ENCODE results near the gene HDHD2. TPM values are rescaled to one million over a fixed set of nuclear protein-coding genes. Genes with fewer than 3 reads are reported as not detected.

Gene HDHD2
- total RNA-seq, 1 donor from 2014 or later = 17.2 TPM

- DNase-seq (ENCODE audit: extremely low spot score in 2 of 2) = no peak
- no peak overlapping the region for H3K27ac ChIP-seq
- TF ChIP-seq POLR2A (IDR thresholded peaks at IDR 0.05) (no peak), POLR2AphosphoS5 (IDR thresholded peaks at IDR 0.05; ENCODE audit: insufficient read depth in 1 of 2, low read depth in 1 of 2) (no peak)
- TF ChIP-seq, protein P1, sequence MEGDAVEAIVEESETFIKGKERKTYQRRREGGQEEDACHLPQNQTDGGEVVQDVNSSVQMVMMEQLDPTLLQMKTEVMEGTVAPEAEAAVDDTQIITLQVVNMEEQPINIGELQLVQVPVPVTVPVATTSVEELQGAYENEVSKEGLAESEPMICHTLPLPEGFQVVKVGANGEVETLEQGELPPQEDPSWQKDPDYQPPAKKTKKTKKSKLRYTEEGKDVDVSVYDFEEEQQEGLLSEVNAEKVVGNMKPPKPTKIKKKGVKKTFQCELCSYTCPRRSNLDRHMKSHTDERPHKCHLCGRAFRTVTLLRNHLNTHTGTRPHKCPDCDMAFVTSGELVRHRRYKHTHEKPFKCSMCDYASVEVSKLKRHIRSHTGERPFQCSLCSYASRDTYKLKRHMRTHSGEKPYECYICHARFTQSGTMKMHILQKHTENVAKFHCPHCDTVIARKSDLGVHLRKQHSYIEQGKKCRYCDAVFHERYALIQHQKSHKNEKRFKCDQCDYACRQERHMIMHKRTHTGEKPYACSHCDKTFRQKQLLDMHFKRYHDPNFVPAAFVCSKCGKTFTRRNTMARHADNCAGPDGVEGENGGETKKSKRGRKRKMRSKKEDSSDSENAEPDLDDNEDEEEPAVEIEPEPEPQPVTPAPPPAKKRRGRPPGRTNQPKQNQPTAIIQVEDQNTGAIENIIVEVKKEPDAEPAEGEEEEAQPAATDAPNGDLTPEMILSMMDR (IDR thresholded peaks at IDR 0.05) = no peak
- no peaks in the 10 kb centered on the region for H3K4me1 ChIP-seq
- H3K36me3 ChIP-seq = no peaks in the 10 kb centered on the region
- H3K4me3 ChIP-seq = no peak overlapping the region
- no peaks in the 10 kb centered on the region for H3K9me3 ChIP-seq
- no peaks in the 10 kb centered on the region for H3K27me3 ChIP-seq
- intact Hi-C loops (cut with DNase I) = no loop called here
Measured at GRCh38 chr18:47095810-47096209, 54.5 kb downstream of the HDHD2 start.

DNA sequence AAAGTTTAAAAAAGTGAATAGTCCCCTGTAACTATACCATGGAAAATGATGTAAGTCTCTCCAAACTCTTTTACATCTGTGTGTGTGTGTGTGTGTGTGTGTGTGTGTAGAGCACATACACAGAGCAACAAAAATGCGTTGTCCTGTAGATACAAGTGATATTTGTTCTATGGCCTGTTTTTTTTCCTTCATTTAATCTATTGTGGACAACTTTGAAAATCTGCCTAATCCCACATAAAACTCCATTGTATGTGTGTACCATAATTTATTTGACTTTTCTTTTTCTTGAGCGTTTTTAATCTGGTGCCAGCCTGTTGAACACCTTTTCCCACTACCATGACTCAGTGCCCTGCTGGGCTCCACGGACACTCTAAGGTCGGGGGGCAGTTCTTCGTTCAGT lies 62.6 kb downstream of the HDHD2 start:
- Histone ChIP-seq H3K9me3 (no peaks in the 10 kb centered on the region), H3K4me1 (no peaks in the 10 kb centered on the region), H3K4me3 (no peak overlapping the region), H3K27ac (no peak overlapping the region), H3K36me3 (no peaks in the 10 kb centered on the region), H3K27me3 (no peaks in the 10 kb centered on the region)
- intact Hi-C loops (cut with DNase I) = no loop called here
- DNase-seq (ENCODE audit: extremely low spot score in 2 of 2) = no peak
- TF ChIP-seq, protein P1 (IDR thresholded peaks at IDR 0.05) = no peak
- TF ChIP-seq POLR2A (IDR thresholded peaks at IDR 0.05) (no peak), POLR2AphosphoS5 (IDR thresholded peaks at IDR 0.05; ENCODE audit: insufficient read depth in 1 of 2, low read depth in 1 of 2) (no peak)

DNA sequence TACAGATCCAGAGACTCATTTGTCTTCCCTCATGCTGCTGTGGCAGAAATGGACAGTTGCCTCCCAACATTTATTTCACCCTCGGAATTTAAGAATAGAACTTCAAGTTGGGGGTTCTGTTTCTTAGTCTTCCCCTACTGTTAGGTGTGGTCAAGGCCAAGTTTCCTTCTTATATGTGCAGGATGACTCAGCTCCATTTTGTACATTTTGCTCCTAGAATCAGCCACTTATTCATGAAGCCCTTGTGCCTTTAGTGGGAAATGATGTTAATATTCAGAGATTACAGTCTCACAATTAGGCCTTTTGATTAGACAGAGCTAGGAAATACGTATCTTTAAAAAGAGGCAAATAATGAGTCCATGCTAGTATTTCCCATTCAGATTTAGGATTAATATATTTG lies 68.7 kb downstream of the HDHD2 start:
- H3K4me3 ChIP-seq = no peak overlapping the region

DNA sequence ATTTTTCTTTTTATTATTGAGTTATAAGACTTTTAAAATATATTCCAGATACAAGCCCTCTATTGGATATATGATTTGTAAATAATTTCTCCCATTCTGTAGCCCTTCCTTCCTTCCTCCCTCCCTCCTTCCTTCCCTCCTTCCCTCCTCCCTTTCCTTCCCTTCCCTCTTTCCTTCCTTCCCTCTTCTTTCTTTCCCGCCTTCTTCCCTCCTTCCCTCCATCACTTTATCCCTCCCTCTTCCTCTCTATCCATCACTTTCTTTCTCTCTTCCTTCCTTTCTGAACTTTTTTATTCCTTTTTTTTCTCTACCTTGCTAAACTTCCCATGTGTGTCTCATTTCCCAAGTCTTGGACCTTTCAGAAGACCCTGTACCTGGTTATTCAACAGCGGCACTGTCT lies 69.4 kb downstream of the HDHD2 start:
- Histone ChIP-seq H3K9me3 (no peaks in the 10 kb centered on the region), H3K27me3 (no peaks in the 10 kb centered on the region), H3K27ac (no peak overlapping the region), H3K4me1 (no peaks in the 10 kb centered on the region), H3K4me3 (no peak overlapping the region), H3K36me3 (no peaks in the 10 kb centered on the region)
- TF ChIP-seq, protein P1 (IDR thresholded peaks at IDR 0.05) = no peak
- TF ChIP-seq POLR2AphosphoS5 (IDR thresholded peaks at IDR 0.05; ENCODE audit: insufficient read depth in 1 of 2, low read depth in 1 of 2) (no peak), POLR2A (IDR thresholded peaks at IDR 0.05) (no peak)
- no peak for DNase-seq (ENCODE audit: extremely low spot score in 2 of 2)
- intact Hi-C loops (cut with DNase I) = no loop called here

More for the DNA sequence above, 68.7 kb downstream of the HDHD2 start:
- Histone ChIP-seq H3K9me3 (no peaks in the 10 kb centered on the region), H3K27me3 (no peaks in the 10 kb centered on the region), H3K27ac (no peak overlapping the region), H3K36me3 (no peaks in the 10 kb centered on the region), H3K4me1 (no peaks in the 10 kb centered on the region)
- intact Hi-C loops (cut with DNase I) = no loop called here
- TF ChIP-seq POLR2AphosphoS5 (IDR thresholded peaks at IDR 0.05; ENCODE audit: insufficient read depth in 1 of 2, low read depth in 1 of 2) = no peak
- no peak for TF ChIP-seq POLR2A (IDR thresholded peaks at IDR 0.05)
- TF ChIP-seq, protein P1 (IDR thresholded peaks at IDR 0.05) = no peak
- DNase-seq (ENCODE audit: extremely low spot score in 2 of 2) = no peak

GRCh38 chr18:47077111-47077510 lies 73.2 kb downstream of the HDHD2 start:
- TF ChIP-seq POLR2AphosphoS5 (IDR thresholded peaks at IDR 0.05; ENCODE audit: insufficient read depth in 1 of 2, low read depth in 1 of 2) (no peak), POLR2A (IDR thresholded peaks at IDR 0.05) (no peak)
- TF ChIP-seq, protein P1 (IDR thresholded peaks at IDR 0.05) = no peak
- Histone ChIP-seq H3K27ac (no peak overlapping the region), H3K36me3 (no peaks in the 10 kb centered on the region), H3K4me1 (no peaks in the 10 kb centered on the region), H3K27me3 (no peaks in the 10 kb centered on the region), H3K9me3 (no peaks in the 10 kb centered on the region), H3K4me3 (no peak overlapping the region)
- intact Hi-C loops (cut with DNase I) = no loop called here
- DNase-seq (ENCODE audit: extremely low spot score in 2 of 2) = no peak
